ENCODE measurements around the gene SEPTIN7. TPM values are rescaled to one million over a fixed set of nuclear protein-coding genes. Genes with fewer than 3 reads are reported as not detected.

Gene SEPTIN7
- total and polyA plus RNA-seq, 2 of the 13 experiments (the other 11 are each of a cell fraction or from before 2014, with no cell fraction given): 103 to 129 TPM

GRCh38 chr7:35817181-35817580 is 16.3 kb downstream of the SEPTIN7 start:
- H3K4me3 ChIP-seq (replicated peaks in 1 of 3; ENCODE audit: insufficient read depth in 1 of 3, low read depth in 2 of 3, low read length in 3 of 3): no peak overlapping the region
- H3K9ac ChIP-seq (ENCODE audit: insufficient read depth, low read depth, low read length): no peak overlapping the region
- no peaks in the 10 kb centered on the region for H3K27me3 ChIP-seq (ENCODE audit: control insufficient read depth in 1 of 2, insufficient read depth in 2 of 2, low read length in 2 of 2)
- in situ Hi-C loops (cut with HindIII; ENCODE audit: extremely low pct_ligation_motif_present, low pct_unique_long_range_greater_than_20kb) (no loop called here), intact Hi-C loops (cut with micrococcal nuclease; ENCODE audit: unreplicated experiment) (no loop called here)
- H3K36me3 ChIP-seq (replicated peaks in 1 of 2; ENCODE audit: control insufficient read depth in 1 of 2, insufficient read depth in 2 of 2, low read length in 2 of 2): no peaks in the 10 kb centered on the region
- ChIA-PET CTCF (ENCODE audit: low intra/inter-chr PET ratio, low total read pairs) (no interaction called here), POLR2A (no interaction called here)
- H3K4me1 ChIP-seq (ENCODE audit: insufficient read depth, low read length): peaks cover 17% of the 10 kb centered on the region
- no peak for TF ChIP-seq ZNF407 (CRISPR knock-in tag; IDR thresholded peaks at IDR 0.05; ENCODE audit: not compliant biosample characterization)
- no TSS peak for BruUV-seq (replicated peaks)
- peaks cover 98% of the 10 kb centered on the region for H3K79me2 ChIP-seq (ENCODE audit: insufficient read depth, low read length)
- no peak for FAIRE-seq
- no peak overlapping the region for H2AFZ ChIP-seq (ENCODE audit: low read length)
- no peak overlapping the region for H3K27ac ChIP-seq (ENCODE audit: extremely low read length, insufficient read depth, low read length)
- WGBS (ENCODE audit: low lambda C conversion rate): 91% methylated on average over 2 of the region's 2 CpGs
- no peaks in the 10 kb centered on the region for H3K9me3 ChIP-seq (ENCODE audit: low read length)
- peaks cover 24% of the 10 kb centered on the region for H4K20me1 ChIP-seq (ENCODE audit: insufficient read depth, low read length)
- no peak for DNase-seq (ENCODE audit: low spot score)
- no peak overlapping the region for H3K4me2 ChIP-seq (ENCODE audit: low read depth, low read length)
- no peak for ATAC-seq

Measured in HepG2 (cell line).